ENCODE results near the gene TTC7B. TPM values are rescaled to one million over a fixed set of nuclear protein-coding genes. Genes with fewer than 3 reads are reported as not detected.

Gene TTC7B
- total RNA-seq, 2 experiments from 2014 or later, result 5.6 to 6.5 TPM

GRCh38 chr14:90575781-90576180 lies 240.4 kb downstream of the TTC7B start:
- Mint-ChIP-seq H3K4me3 (no peak overlapping the region), H3K9me3 (no peaks in the 10 kb centered on the region), H3K36me3 (ENCODE audit: low read depth) (no peaks in the 10 kb centered on the region), H3K27me3 (ENCODE audit: low read depth) (no peaks in the 10 kb centered on the region), H3K4me1 (ENCODE audit: low read depth) (no peaks in the 10 kb centered on the region), H3K27ac (no peak overlapping the region)
- intact Hi-C loops (cut with micrococcal nuclease), result no loop called here
- CTCF ChIA-PET, result interaction anchor here (0.7 to 1.3 kb wide), 2 partner anchors 14 to 121 kb away, joined by 3 read pairs; no protein-coding TSS in a partner anchor
- no peak for DNase-seq

DNA sequence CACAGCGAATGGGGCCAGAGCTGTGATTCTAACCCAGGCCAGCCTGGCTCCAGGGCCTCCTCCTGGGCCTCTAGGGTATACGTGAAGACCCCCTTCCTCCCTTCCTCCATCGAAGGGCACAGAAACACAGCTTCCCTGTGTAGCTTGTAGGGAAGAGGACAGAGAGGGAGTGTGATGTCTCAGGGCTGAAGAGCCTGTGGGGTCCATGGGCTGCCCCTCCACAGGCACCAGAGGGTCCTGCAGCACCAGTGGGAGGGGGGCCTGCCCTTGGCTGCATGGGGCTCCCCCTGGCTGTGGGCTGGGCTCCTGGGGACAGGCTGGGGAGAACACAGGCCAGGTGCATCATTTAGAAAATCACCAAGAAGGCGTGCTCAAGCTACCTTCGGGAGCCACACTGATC lies 240.9 kb downstream of the TTC7B start:
- no peaks in the 10 kb centered on the region for H3K36me3 Mint-ChIP-seq (ENCODE audit: low read depth)
- H3K9me3 Mint-ChIP-seq, result no peaks in the 10 kb centered on the region
- no peak overlapping the region for H3K27ac Mint-ChIP-seq
- H3K27me3 Mint-ChIP-seq (ENCODE audit: low read depth), result no peaks in the 10 kb centered on the region
- H3K4me3 Mint-ChIP-seq, result no peak overlapping the region
- CTCF ChIA-PET, result no interaction called here
- no peaks in the 10 kb centered on the region for H3K4me1 Mint-ChIP-seq (ENCODE audit: low read depth)
- intact Hi-C loops (cut with micrococcal nuclease), result no loop called here
- DNase-seq, result no peak

GRCh38 chr14:90574188-90575131 lies 241.8 kb downstream of the TTC7B start:
- Mint-ChIP-seq H3K27ac (no peak overlapping the region), H3K4me3 (no peak overlapping the region), H3K36me3 (ENCODE audit: low read depth) (no peaks in the 10 kb centered on the region), H3K4me1 (ENCODE audit: low read depth) (no peaks in the 10 kb centered on the region), H3K9me3 (no peaks in the 10 kb centered on the region), H3K27me3 (ENCODE audit: low read depth) (no peaks in the 10 kb centered on the region)
- no peak for DNase-seq
- CTCF ChIA-PET, result interaction anchor here (2.0 kb wide), 1 partner anchor 123 kb away, joined by 5 read pairs; no protein-coding TSS in a partner anchor
- intact Hi-C loops (cut with micrococcal nuclease), result no loop called here

- CTCF ChIA-PET, result interaction anchor here (2.0 kb wide), 1 partner anchor 123 kb away, joined by 5 read pairs; no protein-coding TSS in a partner anchor
These were observed 242.7 kb downstream of the TTC7B start for GRCh38 chr14:90573385-90574105.

DNA sequence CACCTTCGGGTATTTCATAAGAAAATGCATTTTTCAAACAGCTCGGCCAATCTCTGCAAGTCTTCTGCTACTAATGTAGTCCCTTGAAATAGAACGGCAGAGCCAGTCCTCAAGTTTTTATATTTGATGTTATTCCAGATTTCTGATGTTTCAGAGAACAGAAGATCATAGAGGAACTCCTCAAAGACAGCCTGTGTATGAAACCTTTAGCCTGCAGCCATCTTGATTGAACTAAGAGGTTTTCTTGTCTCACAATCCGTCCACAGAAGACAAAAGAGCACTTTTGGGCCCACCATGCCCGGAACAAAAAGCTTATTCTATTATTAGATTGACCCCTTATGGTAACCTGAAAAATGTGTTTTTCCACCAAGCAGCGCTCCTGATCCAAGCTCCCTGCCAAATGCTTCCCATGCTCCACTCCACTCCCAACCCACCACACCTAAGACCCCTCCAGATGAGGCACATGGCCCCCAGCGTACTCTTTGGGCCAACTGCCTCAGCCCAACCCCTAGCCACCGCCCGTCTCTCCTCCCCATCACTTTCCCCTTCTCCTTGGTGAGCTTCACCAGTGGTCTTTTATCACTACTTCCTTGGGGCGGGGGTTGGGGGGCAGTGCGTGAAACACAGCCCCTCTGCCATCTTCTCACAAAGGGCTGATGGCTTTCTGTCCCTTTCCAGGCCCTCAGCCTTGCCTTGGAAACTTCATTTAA lies 243.6 kb downstream of the TTC7B start:
- no peaks in the 10 kb centered on the region for H3K36me3 Mint-ChIP-seq (ENCODE audit: low read depth)
- no peaks in the 10 kb centered on the region for H3K9me3 Mint-ChIP-seq
- H3K4me1 Mint-ChIP-seq (ENCODE audit: low read depth), result no peaks in the 10 kb centered on the region
- H3K27me3 Mint-ChIP-seq (ENCODE audit: low read depth), result no peaks in the 10 kb centered on the region
- no peak for DNase-seq
- no peak overlapping the region for H3K27ac Mint-ChIP-seq
- H3K4me3 Mint-ChIP-seq, result no peak overlapping the region
- intact Hi-C loops (cut with micrococcal nuclease), result no loop called here
- CTCF ChIA-PET, result interaction anchor here (2.0 kb wide), 1 partner anchor 124 kb away, joined by 5 read pairs; no protein-coding TSS in a partner anchor

More at GRCh38 chr14:90573385-90574105, 242.7 kb downstream of the TTC7B start:
- Mint-ChIP-seq H3K4me3 (no peak overlapping the region), H3K9me3 (no peaks in the 10 kb centered on the region), H3K36me3 (ENCODE audit: low read depth) (no peaks in the 10 kb centered on the region), H3K27ac (no peak overlapping the region), H3K27me3 (ENCODE audit: low read depth) (no peaks in the 10 kb centered on the region), H3K4me1 (ENCODE audit: low read depth) (no peaks in the 10 kb centered on the region)
- no peak for DNase-seq
- intact Hi-C loops (cut with micrococcal nuclease), result no loop called here

GRCh38 chr14:90571149-90571947 lies 244.9 kb downstream of the TTC7B start:
- Mint-ChIP-seq H3K27ac (no peak overlapping the region), H3K27me3 (ENCODE audit: low read depth) (no peaks in the 10 kb centered on the region), H3K9me3 (no peaks in the 10 kb centered on the region), H3K4me3 (no peak overlapping the region), H3K4me1 (ENCODE audit: low read depth) (no peaks in the 10 kb centered on the region), H3K36me3 (ENCODE audit: low read depth) (no peaks in the 10 kb centered on the region)
- CTCF ChIA-PET, result no interaction called here
- intact Hi-C loops (cut with micrococcal nuclease), result no loop called here
- DNase-seq, result no peak

- CTCF ChIA-PET, result interaction anchor here (0.6 kb wide), 1 partner anchor 198 kb away, joined by 4 read pairs; no protein-coding TSS in a partner anchor
- intact Hi-C loops (cut with micrococcal nuclease), result no loop called here
- H3K36me3 Mint-ChIP-seq (ENCODE audit: low read depth), result no peaks in the 10 kb centered on the region
- no peaks in the 10 kb centered on the region for H3K4me1 Mint-ChIP-seq (ENCODE audit: low read depth)
- no peaks in the 10 kb centered on the region for H3K9me3 Mint-ChIP-seq
- no peak overlapping the region for H3K4me3 Mint-ChIP-seq
- DNase-seq, result no peak
- H3K27ac Mint-ChIP-seq, result no peak overlapping the region
- H3K27me3 Mint-ChIP-seq (ENCODE audit: low read depth), result no peaks in the 10 kb centered on the region
These were observed 245.8 kb downstream of the TTC7B start for GRCh38 chr14:90570461-90570860.

GRCh38 chr14:90569606-90570387 lies 246.4 kb downstream of the TTC7B start:
- no peaks in the 10 kb centered on the region for H3K9me3 Mint-ChIP-seq
- H3K27ac Mint-ChIP-seq, result no peak overlapping the region
- no peaks in the 10 kb centered on the region for H3K27me3 Mint-ChIP-seq (ENCODE audit: low read depth)
- CTCF ChIA-PET, result interaction anchor here (0.6 to 1.5 kb wide), 2 partner anchors 128 to 198 kb away, joined by 4 read pairs; no protein-coding TSS in a partner anchor
- intact Hi-C loops (cut with micrococcal nuclease), result no loop called here
- no peaks in the 10 kb centered on the region for H3K4me1 Mint-ChIP-seq (ENCODE audit: low read depth)
- DNase-seq, result no peak
- H3K36me3 Mint-ChIP-seq (ENCODE audit: low read depth), result no peaks in the 10 kb centered on the region
- H3K4me3 Mint-ChIP-seq, result no peak overlapping the region

GRCh38 chr14:90569201-90569600 lies 247.0 kb downstream of the TTC7B start:
- CTCF ChIA-PET, result interaction anchor here (1.5 kb wide), 1 partner anchor 128 kb away, joined by 4 read pairs; no protein-coding TSS in a partner anchor
- Mint-ChIP-seq H3K4me3 (no peak overlapping the region), H3K27me3 (ENCODE audit: low read depth) (no peaks in the 10 kb centered on the region), H3K4me1 (ENCODE audit: low read depth) (no peaks in the 10 kb centered on the region), H3K36me3 (ENCODE audit: low read depth) (no peaks in the 10 kb centered on the region), H3K9me3 (no peaks in the 10 kb centered on the region), H3K27ac (no peak overlapping the region)
- DNase-seq, result no peak
- intact Hi-C loops (cut with micrococcal nuclease), result no loop called here

DNA sequence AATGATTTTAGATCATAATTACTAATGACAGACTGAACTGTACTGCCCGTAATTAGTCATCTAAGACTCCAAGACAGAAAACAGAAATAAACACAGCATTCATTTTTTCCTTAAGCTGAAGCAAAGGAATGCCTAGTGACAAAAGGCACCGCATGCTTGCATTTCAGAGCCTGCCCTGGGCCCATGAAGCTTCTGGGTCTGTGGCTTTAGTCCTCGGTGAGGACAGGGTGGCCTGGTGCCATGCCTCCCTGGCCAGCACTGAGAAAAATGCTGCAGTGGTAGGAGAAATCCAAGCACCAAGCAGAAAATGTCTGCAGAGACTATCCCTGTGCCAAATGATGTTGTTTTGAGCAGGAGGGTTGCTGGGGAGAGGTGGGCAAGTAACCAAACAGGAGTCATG lies 247.8 kb downstream of the TTC7B start:
- H3K9me3 Mint-ChIP-seq, result no peaks in the 10 kb centered on the region
- no peaks in the 10 kb centered on the region for H3K27me3 Mint-ChIP-seq (ENCODE audit: low read depth)
- CTCF ChIA-PET, result interaction anchor here (1.5 kb wide), 1 partner anchor 129 kb away, joined by 4 read pairs; no protein-coding TSS in a partner anchor
- no peak for DNase-seq
- H3K4me1 Mint-ChIP-seq (ENCODE audit: low read depth), result no peaks in the 10 kb centered on the region
- intact Hi-C loops (cut with micrococcal nuclease), result no loop called here
- H3K27ac Mint-ChIP-seq, result no peak overlapping the region
- H3K36me3 Mint-ChIP-seq (ENCODE audit: low read depth), result no peaks in the 10 kb centered on the region
- H3K4me3 Mint-ChIP-seq, result no peak overlapping the region

- H3K27ac Mint-ChIP-seq, result no peak overlapping the region
- no peak for DNase-seq
- no peak overlapping the region for H3K4me3 Mint-ChIP-seq
- intact Hi-C loops (cut with micrococcal nuclease), result no loop called here
- CTCF ChIA-PET, result no interaction called here
- H3K9me3 Mint-ChIP-seq, result no peaks in the 10 kb centered on the region
- no peaks in the 10 kb centered on the region for H3K27me3 Mint-ChIP-seq (ENCODE audit: low read depth)
- no peaks in the 10 kb centered on the region for H3K36me3 Mint-ChIP-seq (ENCODE audit: low read depth)
- H3K4me1 Mint-ChIP-seq (ENCODE audit: low read depth), result no peaks in the 10 kb centered on the region
These were observed 248.2 kb downstream of the TTC7B start for GRCh38 chr14:90567991-90568390.

All from activated naive CD4-positive, alpha-beta T cell treated with anti-CD3 and anti-CD28 coated beads for 36 hours (primary cell).